Naive B cell (primary cell): ENCODE data around the gene GHR. TPM values are rescaled to one million over a fixed set of nuclear protein-coding genes. Genes with fewer than 3 reads are reported as not detected.

ENCODE experiments used
- ATAC-seq, 2 donors: fragments of 150-1000 bp; cut with Tn5 transposase; 2 replicates each; pipeline ENCODE4 v1.10.0; 2021; ENCODE audit warnings: low read depth in 2 of 2, mild to moderate bottlenecking in 2 of 2, moderate library complexity in 2 of 2
- DNase-seq: peaks from one replicate; pipeline ENCODE4 v3.0.0; 2022
- H3K27ac Mint-ChIP-seq, 6 donors: one replicate each; pipeline ENCODE4 v1.8.0; 2020 to 2022; ENCODE audit warnings: mild to moderate bottlenecking in 6 of 6, mixed read lengths in 6 of 6, moderate library complexity in 5 of 6, inconsistent platforms in 2 of 6
- H3K27me3 Mint-ChIP-seq, 3 donors: one replicate each; pipeline ENCODE4 v1.8.0; 2021 to 2022; ENCODE audit warnings: mixed read lengths in 3 of 3, mild to moderate bottlenecking in 1 of 3
- H3K36me3 Mint-ChIP-seq, 2 donors: one replicate each; pipeline ENCODE4 v1.8.0; 2020 to 2022; ENCODE audit warnings: mixed read lengths in 2 of 2, inconsistent platforms in 1 of 2, mild to moderate bottlenecking in 1 of 2
- H3K4me1 Mint-ChIP-seq, 3 donors: one replicate each; pipeline ENCODE4 v1.8.0; 2020 to 2022; ENCODE audit warnings: mixed read lengths in 3 of 3, inconsistent platforms in 1 of 3, mild to moderate bottlenecking in 1 of 3, moderate library complexity in 1 of 3
- H3K4me3 Mint-ChIP-seq, 8 donors: one replicate each; pipeline ENCODE4 v1.8.0; 2020 to 2022; ENCODE audit warnings: mild to moderate bottlenecking in 8 of 8, mixed read lengths in 8 of 8, moderate library complexity in 8 of 8, inconsistent platforms in 2 of 8
- H3K9me3 Mint-ChIP-seq, 7 donors: one replicate each; pipeline ENCODE4 v1.8.0; 2020 to 2022; ENCODE audit warnings: mixed read lengths in 7 of 7, mild to moderate bottlenecking in 5 of 7, inconsistent platforms in 2 of 7, moderate library complexity in 1 of 7
- polyA plus RNA-seq, 6 donors: library from polyadenylated mRNA; unstranded; fragments of 300-500 nt; fragmentation: Illumina TruSeq; gene quantifications; one replicate each; pipeline ENCODE4 v1.2.3, GENCODE V29; 2021; ENCODE audit warnings: low read depth in 6 of 6

Gene GHR
- polyA plus RNA-seq, 6 donors from 2014 or later, result not detected

GRCh38 chr5:42513246-42513645 lies 90.0 kb downstream of the GHR start:
- no peak overlapping the region for H3K4me3 Mint-ChIP-seq
- H3K27me3 Mint-ChIP-seq, result peaks cover 0 to 4% (median 0%) of the 10 kb centered on the region in 3 donors
- DNase-seq (no peak), ATAC-seq (no peak)
- H3K36me3 Mint-ChIP-seq, result no peaks in the 10 kb centered on the region
- H3K9me3 Mint-ChIP-seq, result no peaks in the 10 kb centered on the region
- peaks cover 0 to 3% (median 0%) of the 10 kb centered on the region in 3 donors for H3K4me1 Mint-ChIP-seq
- no peak overlapping the region for H3K27ac Mint-ChIP-seq

- ATAC-seq, result peak; percentile 37 to 53
- H3K27ac Mint-ChIP-seq, result peak overlapping the region in 1 of 6 donors; percentile 3
- H3K9me3 Mint-ChIP-seq, result no peaks in the 10 kb centered on the region
- no peaks in the 10 kb centered on the region for H3K36me3 Mint-ChIP-seq
- H3K4me1 Mint-ChIP-seq, result peaks cover 0 to 3% (median 0%) of the 10 kb centered on the region in 3 donors
- no peaks in the 10 kb centered on the region for H3K27me3 Mint-ChIP-seq
- peak; percentile 13 for DNase-seq
- H3K4me3 Mint-ChIP-seq, result no peak overlapping the region
Observed at GRCh38 chr5:42514754-42515153, 91.5 kb downstream of the GHR start.

- Mint-ChIP-seq H3K27ac (no peak overlapping the region), H3K27me3 (no peaks in the 10 kb centered on the region), H3K4me3 (no peak overlapping the region), H3K36me3 (no peaks in the 10 kb centered on the region), H3K9me3 (no peaks in the 10 kb centered on the region), H3K4me1 (peaks cover 0 to 3% (median 0%) of the 10 kb centered on the region in 3 donors)
- DNase-seq, result no peak
- no peak for ATAC-seq
Observed at GRCh38 chr5:42515504-42515903, 92.3 kb downstream of the GHR start.

GRCh38 chr5:42516282-42517042 lies 93.2 kb downstream of the GHR start:
- Mint-ChIP-seq H3K4me3 (no peak overlapping the region), H3K36me3 (no peaks in the 10 kb centered on the region), H3K4me1 (peaks cover 0 to 3% (median 0%) of the 10 kb centered on the region in 3 donors), H3K27ac (no peak overlapping the region), H3K9me3 (no peaks in the 10 kb centered on the region), H3K27me3 (no peaks in the 10 kb centered on the region)
- ATAC-seq (no peak), DNase-seq (no peak)

GRCh38 chr5:42517164-42517563 lies 93.9 kb downstream of the GHR start:
- H3K27ac Mint-ChIP-seq, result no peak overlapping the region
- no peak for ATAC-seq
- no peaks in the 10 kb centered on the region for H3K27me3 Mint-ChIP-seq
- no peak overlapping the region for H3K4me3 Mint-ChIP-seq
- no peaks in the 10 kb centered on the region for H3K9me3 Mint-ChIP-seq
- no peaks in the 10 kb centered on the region for H3K36me3 Mint-ChIP-seq
- peaks cover 0 to 3% (median 0%) of the 10 kb centered on the region in 3 donors for H3K4me1 Mint-ChIP-seq
- no peak for DNase-seq

- peaks cover 0 to 3% (median 0%) of the 10 kb centered on the region in 3 donors for H3K4me1 Mint-ChIP-seq
- H3K9me3 Mint-ChIP-seq, result no peaks in the 10 kb centered on the region
- no peak overlapping the region for H3K27ac Mint-ChIP-seq
- no peak overlapping the region for H3K4me3 Mint-ChIP-seq
- H3K27me3 Mint-ChIP-seq, result peaks cover 0 to 6% (median 0%) of the 10 kb centered on the region in 3 donors
- no peaks in the 10 kb centered on the region for H3K36me3 Mint-ChIP-seq
- DNase-seq, result no peak
- no peak for ATAC-seq
Observed at GRCh38 chr5:42518595-42519221, 95.5 kb downstream of the GHR start.

DNA sequence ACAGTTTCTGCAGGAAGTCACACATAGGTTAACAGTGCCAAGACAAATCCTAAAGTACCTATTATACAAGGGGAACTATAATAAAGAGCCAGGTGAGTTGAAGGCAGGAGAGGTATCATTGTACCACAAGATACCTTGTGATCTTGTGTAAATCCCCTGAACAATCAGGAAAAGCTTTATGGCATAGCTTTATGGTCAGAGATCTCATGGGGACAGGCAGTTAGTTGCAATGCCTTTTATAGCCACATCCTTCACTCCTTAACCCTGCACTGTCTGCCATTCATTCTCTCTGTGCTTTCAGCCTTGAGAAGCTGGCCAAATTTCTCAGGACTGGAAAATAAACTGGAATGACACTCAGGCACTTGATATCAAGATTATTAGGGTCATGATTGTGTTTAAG lies 97.0 kb downstream of the GHR start:
- Mint-ChIP-seq H3K9me3 (no peaks in the 10 kb centered on the region), H3K36me3 (no peaks in the 10 kb centered on the region), H3K4me3 (no peak overlapping the region), H3K27me3 (peaks cover 0 to 11% (median 0%) of the 10 kb centered on the region in 3 donors), H3K4me1 (no peaks in the 10 kb centered on the region), H3K27ac (no peak overlapping the region)
- no peak for ATAC-seq
- no peak for DNase-seq

DNA sequence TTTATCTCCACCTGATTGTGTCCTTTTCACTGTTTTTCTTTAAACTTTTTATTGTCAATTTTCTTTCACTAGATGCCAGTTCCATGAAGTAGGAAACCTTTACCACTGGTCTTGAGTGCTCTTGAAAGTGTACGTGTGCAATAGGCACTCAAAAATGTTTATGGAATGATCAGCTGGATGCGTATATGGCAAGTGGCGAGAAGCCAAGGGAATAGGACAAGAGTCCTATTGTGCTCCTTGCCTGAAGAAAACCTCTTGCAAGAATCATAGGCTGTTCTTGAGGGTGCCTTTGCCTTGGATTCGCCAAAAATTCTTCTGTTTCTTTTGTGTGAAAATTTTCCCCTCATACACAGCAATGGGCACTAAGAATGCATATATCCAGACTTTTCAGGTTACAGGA lies 97.7 kb downstream of the GHR start:
- H3K36me3 Mint-ChIP-seq, result no peaks in the 10 kb centered on the region
- H3K9me3 Mint-ChIP-seq, result no peaks in the 10 kb centered on the region
- H3K27me3 Mint-ChIP-seq, result peaks cover 0 to 11% (median 0%) of the 10 kb centered on the region in 3 donors
- ATAC-seq (no peak), DNase-seq (no peak)
- no peak overlapping the region for H3K4me3 Mint-ChIP-seq
- no peaks in the 10 kb centered on the region for H3K4me1 Mint-ChIP-seq
- no peak overlapping the region for H3K27ac Mint-ChIP-seq

DNA sequence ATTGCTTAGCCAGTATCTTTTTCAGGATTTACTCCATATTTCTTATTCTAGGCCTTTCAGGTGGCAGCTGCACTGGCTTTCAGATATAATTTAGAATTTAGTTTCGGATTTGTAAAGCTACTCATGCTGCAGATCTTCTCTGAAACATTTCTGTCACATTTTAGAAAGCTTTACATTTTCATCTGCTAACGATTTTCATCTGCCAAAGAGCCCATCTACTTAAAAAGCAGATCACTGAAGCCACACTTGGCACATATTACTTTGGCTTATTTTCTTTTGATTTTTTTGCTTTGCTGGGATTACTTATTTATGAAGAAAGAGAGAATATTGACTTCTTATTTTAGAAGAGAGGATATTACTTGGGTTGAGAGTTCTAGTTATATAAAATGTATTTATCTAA lies 98.2 kb downstream of the GHR start:
- H3K9me3 Mint-ChIP-seq, result no peaks in the 10 kb centered on the region
- no peaks in the 10 kb centered on the region for H3K36me3 Mint-ChIP-seq
- H3K27me3 Mint-ChIP-seq, result peaks cover 0 to 11% (median 0%) of the 10 kb centered on the region in 3 donors
- peak overlapping the region in 1 of 6 donors; percentile 16 for H3K27ac Mint-ChIP-seq
- H3K4me1 Mint-ChIP-seq, result no peaks in the 10 kb centered on the region
- H3K4me3 Mint-ChIP-seq, result no peak overlapping the region
- ATAC-seq, result no peak
- DNase-seq, result no peak

DNA sequence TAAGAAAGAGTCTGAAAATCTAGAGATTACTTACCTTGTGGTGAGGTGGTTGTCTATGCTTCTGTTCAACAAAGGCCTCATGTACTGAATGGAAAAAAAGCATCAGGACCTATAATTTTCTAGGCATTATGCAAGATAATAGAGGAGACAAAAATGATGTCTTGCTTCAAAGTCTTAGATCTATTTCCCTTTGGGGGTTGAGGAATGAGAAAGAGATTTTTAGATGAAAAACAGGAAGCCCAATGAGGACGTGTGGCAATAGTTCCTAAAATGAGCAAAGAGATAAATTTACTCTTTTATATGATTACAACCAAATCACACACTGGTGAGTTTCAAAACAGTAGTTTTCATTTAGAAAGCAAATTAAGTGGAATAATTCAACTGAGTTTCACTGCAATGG lies 99.5 kb downstream of the GHR start:
- DNase-seq, result no peak
- H3K4me3 Mint-ChIP-seq, result no peak overlapping the region
- H3K9me3 Mint-ChIP-seq, result peaks cover 0 to 11% (median 0%) of the 10 kb centered on the region in 7 donors
- H3K27me3 Mint-ChIP-seq, result peaks cover 0 to 11% (median 0%) of the 10 kb centered on the region in 3 donors
- ATAC-seq, result no peak
- H3K27ac Mint-ChIP-seq, result peak overlapping the region in 1 of 6 donors; percentile 16
- H3K36me3 Mint-ChIP-seq, result no peaks in the 10 kb centered on the region
- H3K4me1 Mint-ChIP-seq, result no peaks in the 10 kb centered on the region

GRCh38 chr5:42526179-42526578 lies 102.9 kb downstream of the GHR start:
- H3K27ac Mint-ChIP-seq, result no peak overlapping the region
- DNase-seq, result no peak
- ATAC-seq, result no peak
- H3K9me3 Mint-ChIP-seq, result peaks cover 0 to 11% (median 0%) of the 10 kb centered on the region in 7 donors
- H3K4me1 Mint-ChIP-seq, result no peaks in the 10 kb centered on the region
- H3K36me3 Mint-ChIP-seq, result no peaks in the 10 kb centered on the region
- no peak overlapping the region for H3K4me3 Mint-ChIP-seq
- H3K27me3 Mint-ChIP-seq, result peaks cover 0 to 11% (median 0%) of the 10 kb centered on the region in 3 donors

- H3K4me1 Mint-ChIP-seq, result no peaks in the 10 kb centered on the region
Observed at GRCh38 chr5:42531611-42532010, 108.4 kb downstream of the GHR start.

DNA sequence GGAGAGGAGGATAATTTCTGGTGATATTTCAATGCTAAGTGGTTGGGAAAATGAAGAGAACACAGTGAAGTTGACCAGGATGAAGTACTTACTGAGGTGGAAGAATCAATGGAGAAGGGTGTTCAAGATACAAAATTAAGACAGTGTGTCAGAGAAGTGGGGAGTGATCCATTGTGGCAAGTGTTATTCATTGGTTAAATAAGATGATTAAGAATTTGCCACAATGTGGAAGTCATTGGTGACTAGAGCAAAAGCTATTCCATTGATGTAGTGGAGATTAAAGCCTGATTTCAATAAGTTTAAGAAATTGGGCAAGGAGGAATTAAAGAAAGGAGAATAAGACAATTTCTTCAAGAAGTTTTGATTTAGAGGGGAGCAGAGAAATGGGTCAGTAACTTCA lies 118.9 kb downstream of the GHR start:
- Mint-ChIP-seq H3K4me1 (no peaks in the 10 kb centered on the region), H3K27me3 (peaks cover 16 to 45% (median 43%) of the 10 kb centered on the region in 3 donors), H3K36me3 (peaks cover 9 to 34% of the 10 kb centered on the region in 2 donors), H3K9me3 (peaks cover 12 to 41% (median 35%) of the 10 kb centered on the region in 7 donors), H3K27ac (peak overlapping the region in 1 of 6 donors; percentile 24), H3K4me3 (no peak overlapping the region)
- no peak for DNase-seq
- no peak for ATAC-seq

More at GRCh38 chr5:42531611-42532010, 108.4 kb downstream of the GHR start:
- H3K9me3 Mint-ChIP-seq, result peaks cover 0 to 11% (median 2%) of the 10 kb centered on the region in 7 donors
- H3K27me3 Mint-ChIP-seq, result peaks cover 0 to 6% (median under 1%) of the 10 kb centered on the region in 3 donors
- ATAC-seq, result no peak
- H3K27ac Mint-ChIP-seq, result no peak overlapping the region
- H3K4me3 Mint-ChIP-seq, result no peak overlapping the region
- H3K36me3 Mint-ChIP-seq, result no peaks in the 10 kb centered on the region
- no peak for DNase-seq

- Mint-ChIP-seq H3K27me3 (peaks cover 16 to 41% (median 36%) of the 10 kb centered on the region in 3 donors), H3K4me3 (no peak overlapping the region), H3K27ac (no peak overlapping the region), H3K36me3 (peaks cover 9 to 28% of the 10 kb centered on the region in 2 donors), H3K9me3 (peaks cover 11 to 32% (median 26%) of the 10 kb centered on the region in 7 donors), H3K4me1 (no peaks in the 10 kb centered on the region)
- ATAC-seq (no peak), DNase-seq (no peak)
Observed at GRCh38 chr5:42543774-42544173, 120.5 kb downstream of the GHR start.
